ENCODE data around the gene YIPF3. TPM values are rescaled to one million over a fixed set of nuclear protein-coding genes. Genes with fewer than 3 reads are reported as not detected.

The YIPF3 gene
- total RNA-seq, 1 experiment from 2014 or later, result 50.3 TPM

DNA sequence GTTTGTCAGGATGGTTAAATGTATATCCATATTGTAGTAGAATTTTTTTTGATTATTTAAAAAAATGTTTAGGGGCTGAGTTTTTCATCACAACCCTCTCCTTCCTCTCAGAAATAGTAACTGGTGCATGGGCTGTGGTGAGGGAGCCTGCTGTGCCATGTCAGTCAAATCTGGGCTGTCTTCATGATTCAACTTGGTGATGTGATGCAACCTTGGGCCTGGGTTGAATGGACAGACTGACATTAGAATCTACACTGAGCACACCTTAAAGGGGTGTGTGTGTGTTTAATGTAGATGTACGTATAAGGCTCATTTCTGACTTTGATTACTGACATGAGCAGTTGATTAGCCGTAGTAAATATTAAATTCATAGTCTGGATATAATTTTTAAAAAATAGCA, 35.7 kb downstream of the YIPF3 start:
- Histone ChIP-seq H3K27me3 (ENCODE audit: low read length) (no peaks in the 10 kb centered on the region), H3K27ac (ENCODE audit: low read length) (no peak overlapping the region; the same call in 1 of the 2 replicates), H4K20me1 (ENCODE audit: insufficient read depth, low read depth, low read length) (no peaks in the 10 kb centered on the region), H3K4me1 (ENCODE audit: low read length) (peaks cover 35% of the 10 kb centered on the region), H3K36me3 (ENCODE audit: insufficient read depth, low read length) (no peaks in the 10 kb centered on the region), H3K9ac (ENCODE audit: low read length) (no peak overlapping the region), H3K4me3 (ENCODE audit: low read length) (no peak overlapping the region), H3K4me2 (ENCODE audit: low read depth, low read length, poor library complexity, severe bottlenecking) (no peak overlapping the region), H3K9me3 (ENCODE audit: low read length) (no peaks in the 10 kb centered on the region), H3K79me2 (ENCODE audit: low read length) (peaks cover 59% of the 10 kb centered on the region), H2AFZ (ENCODE audit: low read length) (no peak overlapping the region), H3K9me2 (replicated peaks; ENCODE audit: insufficient read depth, low read length) (no peaks in the 10 kb centered on the region)
- DNase-seq, result no peak

DNA sequence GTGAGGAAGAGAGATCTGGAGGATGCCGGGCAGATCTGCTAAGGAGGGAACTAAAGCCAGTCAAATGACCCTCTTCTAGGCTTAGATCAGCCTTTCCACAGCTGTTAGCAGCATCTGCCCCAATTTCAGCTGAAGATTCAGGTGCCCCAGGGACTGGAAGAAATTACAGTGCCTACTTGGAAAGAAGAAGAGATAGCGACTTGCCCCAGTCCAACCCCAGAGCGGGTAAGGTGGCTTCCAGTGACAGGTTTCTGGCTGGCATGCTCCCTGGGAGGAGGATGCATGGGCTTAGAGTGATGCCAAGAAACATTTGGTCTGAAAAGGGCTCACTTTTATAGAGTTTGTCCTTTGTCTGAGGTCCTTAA, 38.7 kb downstream of the YIPF3 start:
- Histone ChIP-seq H4K20me1 (ENCODE audit: insufficient read depth, low read depth, low read length) (no peaks in the 10 kb centered on the region), H3K9ac (ENCODE audit: low read length) (peak overlapping the region; percentile 81), H3K27ac (ENCODE audit: low read length) (peak overlapping the region; percentile 12; the same call in 1 of the 2 replicates), H3K27me3 (ENCODE audit: low read length) (no peaks in the 10 kb centered on the region), H2AFZ (ENCODE audit: low read length) (peak overlapping the region; percentile 49; the same call in 1 of the 2 replicates), H3K4me2 (ENCODE audit: low read depth, low read length, poor library complexity, severe bottlenecking) (peak overlapping the region; percentile 94), H3K9me2 (replicated peaks; ENCODE audit: insufficient read depth, low read length) (no peaks in the 10 kb centered on the region), H3K4me3 (ENCODE audit: low read length) (peak overlapping the region; percentile 95), H3K9me3 (ENCODE audit: low read length) (no peaks in the 10 kb centered on the region), H3K4me1 (ENCODE audit: low read length) (peaks cover 35% of the 10 kb centered on the region), H3K79me2 (ENCODE audit: low read length) (peaks cover 48% of the 10 kb centered on the region), H3K36me3 (ENCODE audit: insufficient read depth, low read length) (no peaks in the 10 kb centered on the region)
- peak; percentile 58 for DNase-seq

DNA sequence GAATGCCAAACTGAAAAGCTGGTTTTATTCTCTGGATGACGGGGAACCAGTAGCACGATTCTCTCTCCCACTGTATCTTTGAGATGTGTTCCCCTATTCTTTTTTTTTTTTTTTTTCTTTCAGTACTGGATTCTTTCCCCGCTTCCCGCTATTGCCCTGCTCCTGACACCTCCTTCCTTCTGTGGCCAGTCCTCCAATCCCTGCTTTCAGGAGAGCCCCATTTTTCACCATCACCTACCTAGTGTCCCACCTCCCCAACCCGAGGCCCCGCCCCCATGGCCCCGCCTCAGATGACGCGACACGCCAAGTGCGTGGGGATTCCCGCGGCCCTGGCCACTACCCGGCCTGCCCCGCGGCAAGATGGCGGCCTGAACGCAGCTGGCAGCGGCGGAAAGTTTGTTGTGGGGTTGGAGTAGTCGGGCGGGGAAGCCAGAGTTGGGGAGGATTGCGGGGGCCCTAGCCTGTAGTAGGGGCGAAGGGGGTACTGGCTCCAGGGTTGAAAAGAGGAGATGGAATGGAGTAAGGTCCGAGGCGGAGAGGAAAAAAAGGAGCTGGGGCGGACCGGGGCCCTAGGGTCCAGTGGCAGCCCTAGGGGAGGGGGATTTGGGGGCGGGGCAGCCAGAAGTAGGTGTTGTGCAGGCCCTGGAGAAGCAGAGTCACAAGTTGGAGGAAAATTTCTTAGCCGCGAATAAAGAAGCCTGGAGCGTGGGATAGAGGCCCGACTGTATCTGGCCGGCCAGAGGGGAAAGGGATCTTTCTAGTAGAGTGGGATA, 39.3 kb downstream of the YIPF3 start, which contains the start of gene TJAP1:
TSS of gene TJAP1 (plus strand) at position 336 of the 773 bp plus-strand sequence. CDS start 21,432 bp downstream, outside the sequence.
- Histone ChIP-seq H3K4me3 (ENCODE audit: low read length) (peak within 1 kb of the TSS; percentile 95), H3K27ac (ENCODE audit: low read length) (peak within 1 kb of the TSS; percentile 12; the same call in 1 of the 2 replicates), H2AFZ (ENCODE audit: low read length) (peak within 1 kb of the TSS; percentile 49), H3K27me3 (ENCODE audit: low read length) (no peaks in the 10 kb centered on the region), H3K36me3 (ENCODE audit: insufficient read depth, low read length) (no peaks in the 10 kb centered on the region), H3K4me2 (ENCODE audit: low read depth, low read length, poor library complexity, severe bottlenecking) (peak within 1 kb of the TSS; percentile 94), H3K9ac (ENCODE audit: low read length) (peak within 1 kb of the TSS; percentile 81), H3K4me1 (ENCODE audit: low read length) (peaks cover 35% of the 10 kb centered on the region), H3K9me2 (replicated peaks; ENCODE audit: insufficient read depth, low read length) (no peaks in the 10 kb centered on the region), H3K79me2 (ENCODE audit: low read length) (peaks cover 45% of the 10 kb centered on the region), H3K9me3 (ENCODE audit: low read length) (no peaks in the 10 kb centered on the region), H4K20me1 (ENCODE audit: insufficient read depth, low read depth, low read length) (no peaks in the 10 kb centered on the region)
- DNase-seq, result peak; percentile 96

DNA sequence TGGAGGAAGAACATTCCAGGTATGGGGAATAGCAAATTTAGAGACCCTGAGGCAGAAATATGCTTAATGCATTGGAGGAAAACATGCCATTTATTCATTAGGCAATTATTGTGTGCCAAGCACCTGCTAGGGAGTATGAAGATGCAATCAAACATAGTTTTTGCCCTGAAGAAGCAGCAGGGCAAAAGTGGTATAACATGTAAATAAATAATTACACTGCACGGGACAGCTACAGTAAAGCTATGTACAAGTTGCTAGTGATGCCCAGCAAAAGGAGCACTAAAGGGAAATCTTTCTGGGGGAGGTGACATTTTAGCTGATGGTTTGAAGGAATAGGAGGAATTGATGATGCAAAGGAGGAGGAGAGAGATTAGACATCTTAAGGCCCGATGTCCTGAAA, 40.0 kb downstream of the YIPF3 start:
- peak overlapping the region; percentile 81 for H3K9ac ChIP-seq (ENCODE audit: low read length)
- peaks cover 39% of the 10 kb centered on the region for H3K79me2 ChIP-seq (ENCODE audit: low read length)
- peak overlapping the region; percentile 95 for H3K4me3 ChIP-seq (ENCODE audit: low read length)
- no peak for DNase-seq
- H3K36me3 ChIP-seq (ENCODE audit: insufficient read depth, low read length), result no peaks in the 10 kb centered on the region
- no peaks in the 10 kb centered on the region for H4K20me1 ChIP-seq (ENCODE audit: insufficient read depth, low read depth, low read length)
- no peaks in the 10 kb centered on the region for H3K9me3 ChIP-seq (ENCODE audit: low read length)
- H3K4me1 ChIP-seq (ENCODE audit: low read length), result peaks cover 32% of the 10 kb centered on the region
- H3K4me2 ChIP-seq (ENCODE audit: low read depth, low read length, poor library complexity, severe bottlenecking), result peak overlapping the region; percentile 94
- H3K9me2 ChIP-seq (replicated peaks; ENCODE audit: insufficient read depth, low read length), result no peaks in the 10 kb centered on the region
- peak overlapping the region; percentile 30 for H2AFZ ChIP-seq (ENCODE audit: low read length)
- H3K27ac ChIP-seq (ENCODE audit: low read length), result no peak overlapping the region
- no peaks in the 10 kb centered on the region for H3K27me3 ChIP-seq (ENCODE audit: low read length)

DNA sequence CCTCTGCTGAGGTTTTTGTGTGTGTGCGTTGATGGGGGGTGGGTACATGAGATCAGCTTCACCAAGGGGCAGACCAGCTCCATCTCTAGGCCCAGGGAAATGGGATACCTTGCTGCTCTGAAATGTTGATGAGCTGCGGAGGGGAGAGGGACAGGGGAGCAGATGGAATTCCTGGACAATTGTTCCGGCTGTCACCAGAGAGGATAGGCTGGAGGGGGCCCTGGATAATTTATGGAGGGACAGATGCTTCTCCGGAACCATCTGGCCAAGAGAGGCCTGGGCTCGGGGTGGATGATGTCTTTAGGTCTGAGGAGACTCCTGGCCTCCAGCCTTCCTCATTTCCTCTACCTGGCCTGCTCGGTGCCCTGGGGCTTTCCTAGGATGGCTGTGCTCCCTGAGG, 41.2 kb downstream of the YIPF3 start:
- H3K4me1 ChIP-seq (ENCODE audit: low read length), result peaks cover 25% of the 10 kb centered on the region
- no peak overlapping the region for H3K4me2 ChIP-seq (ENCODE audit: low read depth, low read length, poor library complexity, severe bottlenecking)
- H3K9me2 ChIP-seq (replicated peaks; ENCODE audit: insufficient read depth, low read length), result no peaks in the 10 kb centered on the region
- DNase-seq, result no peak
- no peak overlapping the region for H2AFZ ChIP-seq (ENCODE audit: low read length)
- H3K27ac ChIP-seq (ENCODE audit: low read length), result no peak overlapping the region
- H3K4me3 ChIP-seq (ENCODE audit: low read length), result no peak overlapping the region
- no peaks in the 10 kb centered on the region for H3K36me3 ChIP-seq (ENCODE audit: insufficient read depth, low read length)
- H3K9ac ChIP-seq (ENCODE audit: low read length), result no peak overlapping the region
- no peaks in the 10 kb centered on the region for H4K20me1 ChIP-seq (ENCODE audit: insufficient read depth, low read depth, low read length)
- H3K27me3 ChIP-seq (ENCODE audit: low read length), result no peaks in the 10 kb centered on the region
- no peaks in the 10 kb centered on the region for H3K9me3 ChIP-seq (ENCODE audit: low read length)
- H3K79me2 ChIP-seq (ENCODE audit: low read length), result peaks cover 29% of the 10 kb centered on the region

DNA sequence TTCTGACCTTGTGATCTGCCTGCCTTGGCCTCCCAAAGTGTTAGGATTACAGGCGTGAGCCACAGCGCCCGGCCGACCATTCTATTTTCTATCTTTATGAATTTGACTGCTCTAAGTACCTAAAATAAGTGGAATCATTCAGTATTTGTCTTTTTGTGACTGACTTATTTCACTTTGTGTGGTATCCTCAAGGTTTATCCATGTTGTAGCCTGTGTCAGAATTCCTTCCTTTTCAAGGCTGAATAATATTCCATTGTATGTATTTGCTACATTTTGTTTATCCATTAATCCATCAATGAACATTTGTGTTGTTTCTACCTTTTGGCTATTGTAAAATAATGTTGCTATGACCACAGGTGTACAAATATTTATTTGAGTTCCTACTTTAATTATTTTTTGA, 44.2 kb downstream of the YIPF3 start:
- Histone ChIP-seq H3K9me3 (ENCODE audit: low read length) (no peaks in the 10 kb centered on the region), H3K27ac (ENCODE audit: low read length) (no peak overlapping the region), H3K4me2 (ENCODE audit: low read depth, low read length, poor library complexity, severe bottlenecking) (no peak overlapping the region), H3K9ac (ENCODE audit: low read length) (no peak overlapping the region), H2AFZ (ENCODE audit: low read length) (no peak overlapping the region), H3K36me3 (ENCODE audit: insufficient read depth, low read length) (no peaks in the 10 kb centered on the region), H3K79me2 (ENCODE audit: low read length) (peaks cover 1% of the 10 kb centered on the region), H4K20me1 (ENCODE audit: insufficient read depth, low read depth, low read length) (no peaks in the 10 kb centered on the region), H3K27me3 (ENCODE audit: low read length) (no peaks in the 10 kb centered on the region), H3K4me1 (ENCODE audit: low read length) (peaks cover 6% of the 10 kb centered on the region), H3K4me3 (ENCODE audit: low read length) (no peak overlapping the region), H3K9me2 (replicated peaks; ENCODE audit: insufficient read depth, low read length) (no peaks in the 10 kb centered on the region)
- no peak for DNase-seq

DNA sequence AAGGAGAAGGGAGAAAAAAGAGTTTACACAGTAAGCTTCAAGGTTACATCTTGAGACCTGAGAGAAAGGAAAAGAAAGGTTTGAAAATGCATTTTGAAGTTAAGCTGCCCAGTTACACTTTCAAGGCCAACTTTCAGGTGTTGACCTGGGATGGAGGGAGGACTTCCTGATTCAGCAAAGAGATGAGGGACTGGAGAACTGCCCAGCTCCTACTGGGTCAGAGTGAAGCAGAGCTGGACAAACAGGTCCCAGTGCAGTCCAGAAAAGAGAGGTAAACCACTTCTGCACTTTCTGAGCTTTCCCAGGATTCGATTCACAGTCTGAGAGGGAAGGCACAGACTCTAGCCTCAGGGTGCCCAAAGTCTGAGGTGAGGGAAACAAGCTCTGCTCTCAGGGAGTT, 45.3 kb downstream of the YIPF3 start:
- no peak for DNase-seq
- Histone ChIP-seq H3K36me3 (ENCODE audit: insufficient read depth, low read length) (no peaks in the 10 kb centered on the region), H3K4me3 (ENCODE audit: low read length) (no peak overlapping the region), H3K9me3 (ENCODE audit: low read length) (no peaks in the 10 kb centered on the region), H3K9me2 (replicated peaks; ENCODE audit: insufficient read depth, low read length) (no peaks in the 10 kb centered on the region), H3K27ac (ENCODE audit: low read length) (no peak overlapping the region), H3K4me2 (ENCODE audit: low read depth, low read length, poor library complexity, severe bottlenecking) (no peak overlapping the region), H3K9ac (ENCODE audit: low read length) (no peak overlapping the region), H4K20me1 (ENCODE audit: insufficient read depth, low read depth, low read length) (no peaks in the 10 kb centered on the region), H3K4me1 (ENCODE audit: low read length) (no peaks in the 10 kb centered on the region), H3K79me2 (ENCODE audit: low read length) (no peaks in the 10 kb centered on the region), H2AFZ (ENCODE audit: low read length) (no peak overlapping the region), H3K27me3 (ENCODE audit: low read length) (no peaks in the 10 kb centered on the region)

DNA sequence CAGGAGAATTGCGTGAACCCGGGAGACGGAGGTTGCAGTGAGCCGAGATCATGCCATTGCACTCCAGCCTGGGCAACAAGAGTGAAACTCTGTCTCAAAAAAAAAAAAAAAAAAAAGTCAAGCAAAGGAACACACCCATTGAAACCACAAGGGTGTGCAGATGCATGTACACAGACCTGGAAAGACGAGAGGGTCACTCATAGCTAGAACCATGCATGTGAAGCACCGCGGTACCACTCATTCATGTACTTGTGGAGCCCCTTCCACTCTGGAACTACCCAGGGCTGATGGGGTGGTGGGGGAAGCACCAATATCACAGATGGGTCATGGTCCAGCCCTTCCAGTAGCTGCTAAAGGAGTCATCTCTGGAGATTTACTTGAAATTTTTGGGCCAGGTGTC, 46.8 kb downstream of the YIPF3 start:
- H3K36me3 ChIP-seq (ENCODE audit: insufficient read depth, low read length), result no peaks in the 10 kb centered on the region
- no peaks in the 10 kb centered on the region for H3K4me1 ChIP-seq (ENCODE audit: low read length)
- no peak overlapping the region for H3K4me2 ChIP-seq (ENCODE audit: low read depth, low read length, poor library complexity, severe bottlenecking)
- no peaks in the 10 kb centered on the region for H3K9me3 ChIP-seq (ENCODE audit: low read length)
- no peaks in the 10 kb centered on the region for H3K79me2 ChIP-seq (ENCODE audit: low read length)
- DNase-seq, result no peak
- H4K20me1 ChIP-seq (ENCODE audit: insufficient read depth, low read depth, low read length), result no peaks in the 10 kb centered on the region
- H2AFZ ChIP-seq (ENCODE audit: low read length), result no peak overlapping the region
- H3K27me3 ChIP-seq (ENCODE audit: low read length), result no peaks in the 10 kb centered on the region
- no peak overlapping the region for H3K27ac ChIP-seq (ENCODE audit: low read length)
- H3K9me2 ChIP-seq (replicated peaks; ENCODE audit: insufficient read depth, low read length), result no peaks in the 10 kb centered on the region
- no peak overlapping the region for H3K4me3 ChIP-seq (ENCODE audit: low read length)
- no peak overlapping the region for H3K9ac ChIP-seq (ENCODE audit: low read length)

Measured in Karpas-422 (cell line).